Measurements from ENCODE around the gene HDAC10.
A peak's percentile ranks its signal among the peaks of the same experiment; 100 is the strongest.
"Not testable (repeated sequence)": the region's sequence is repeated elsewhere in the genome, so short reads cannot be mapped to it uniquely, and the experiment has no call there.

The HDAC10 gene

GRCh38 chr22:50213263-50213662 is 37.8 kb downstream of the HDAC10 start:
- no peak for DNase-seq

- DNase-seq: no peak
These were observed 39.9 kb downstream of the HDAC10 start for GRCh38 chr22:50211147-50211546.

- DNase-seq: no peak
These were observed 40.5 kb downstream of the HDAC10 start for GRCh38 chr22:50210378-50211139.

- no peak for DNase-seq
These were observed 41.2 kb downstream of the HDAC10 start for GRCh38 chr22:50209893-50210292.

- no peak for DNase-seq
These were observed 41.8 kb downstream of the HDAC10 start for GRCh38 chr22:50208939-50209892.

GRCh38 chr22:50208430-50208938 is 42.6 kb downstream of the HDAC10 start:
- no peak for DNase-seq

GRCh38 chr22:50207383-50208140 is 43.5 kb downstream of the HDAC10 start:
- no peak for DNase-seq

- DNase-seq: no peak
These were observed 44.5 kb downstream of the HDAC10 start for GRCh38 chr22:50206599-50206998.

GRCh38 chr22:50205781-50206569 is 45.1 kb downstream of the HDAC10 start:
- no peak for DNase-seq

- not testable (repeated sequence) for DNase-seq
These were observed 46.1 kb downstream of the HDAC10 start for GRCh38 chr22:50204998-50205397.

GRCh38 chr22:50204571-50204970 is 46.5 kb downstream of the HDAC10 start:
- DNase-seq: no peak

GRCh38 chr22:50203288-50203687 is 47.8 kb downstream of the HDAC10 start:
- no peak for DNase-seq

GRCh38 chr22:50202130-50202666 is 48.9 kb downstream of the HDAC10 start:
- DNase-seq: no peak

- DNase-seq: no peak
These were observed 49.6 kb downstream of the HDAC10 start for GRCh38 chr22:50201191-50202129.

- DNase-seq: peak; percentile 79 to 93
These were observed 50.4 kb downstream of the HDAC10 start, which contains the start of gene SELENOO for GRCh38 chr22:50200461-50201190. SELENOO (plus strand) TSS chr22:50201011; CDS start chr22:50201037, 26 bp downstream.

GRCh38 chr22:50199829-50200460 is 51.1 kb downstream of the HDAC10 start:
- no peak for DNase-seq

- DNase-seq: no peak
These were observed 51.8 kb downstream of the HDAC10 start for GRCh38 chr22:50199251-50199721.

- DNase-seq: no peak
These were observed 52.4 kb downstream of the HDAC10 start for GRCh38 chr22:50198624-50199017.
